ENCODE data around the gene FOXP1.

GRCh38 chr3:71616571-71617021 lies 33.1 kb upstream of the FOXP1 start:
- TF ChIP-seq CTCF (IDR thresholded peaks at IDR 0.05) (no peak), POLR2A (IDR thresholded peaks at IDR 0.05) (no peak), POLR2AphosphoS5 (IDR thresholded peaks at IDR 0.05) (no peak), EP300 (IDR thresholded peaks at IDR 0.05) (no peak)
